GM12892 (cell line): ENCODE data around the gene PPP1CA.
A peak's percentile ranks its signal among the peaks of the same experiment; 100 is the strongest.

Source experiments
- POLR2A ChIP-seq: IDR thresholded peaks from 2 replicates; pipeline ENCODE4 v1.6.1; 2011; ENCODE audit warnings: low read depth, low read length, control low read depth
- POLR2AphosphoS5 ChIP-seq: IDR thresholded peaks from 2 replicates; pipeline ENCODE4 v1.6.1; 2011; ENCODE audit warnings: low read depth, low read length, control low read depth
- TAF1 ChIP-seq: IDR thresholded peaks from 2 replicates; pipeline ENCODE4 v1.6.1; 2011; ENCODE audit warnings: low read depth, mild to moderate bottlenecking, control low read depth, low read length, borderline replicate concordance

DNA sequence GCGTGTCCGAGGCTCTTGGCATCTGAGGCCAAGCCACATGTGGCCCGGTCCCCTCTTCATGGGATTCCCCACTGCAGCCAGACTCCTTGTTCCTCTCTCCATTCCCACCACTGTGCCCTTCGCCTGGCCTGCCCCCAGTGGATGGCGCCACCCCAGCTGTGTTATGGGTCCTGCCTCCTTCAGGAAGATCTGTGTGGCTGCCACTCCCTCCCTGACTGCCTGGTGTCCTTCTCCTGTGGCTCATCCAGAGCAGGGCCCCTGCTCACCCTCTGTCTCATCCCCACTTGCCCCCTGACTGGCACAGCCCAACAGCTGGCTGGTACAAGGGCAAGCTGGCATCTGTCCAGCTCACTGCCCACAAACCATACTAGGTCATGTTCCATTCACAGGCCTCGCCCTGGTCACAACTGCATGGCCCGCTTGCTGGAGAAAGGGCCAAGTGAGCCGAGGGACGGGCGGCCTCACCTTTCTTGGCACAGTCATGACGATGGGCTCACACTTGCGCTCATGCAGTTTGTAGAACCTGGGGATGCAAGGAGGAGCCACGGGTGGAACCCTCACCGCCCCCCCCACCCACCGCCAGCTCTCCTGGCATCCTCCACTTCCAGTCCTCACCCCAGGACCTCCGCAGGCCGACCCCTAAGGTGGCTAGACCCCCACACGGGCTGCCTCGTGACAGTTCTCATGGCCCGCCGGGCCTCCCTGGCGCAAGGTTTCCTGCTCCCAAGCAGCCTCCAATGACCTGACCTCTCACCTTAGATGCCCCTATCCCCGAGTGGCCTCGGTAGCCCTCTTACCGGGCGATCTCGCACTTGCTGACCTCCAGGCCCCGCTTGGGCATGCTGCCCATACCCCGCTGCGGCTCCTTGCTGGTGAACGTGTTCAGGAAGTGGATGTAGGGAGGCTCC lies 37.9 kb upstream of the PPP1CA start:
- TF ChIP-seq POLR2A (peak; percentile 28), TAF1 (no peak), POLR2AphosphoS5 (no peak)
